Measurements from ENCODE around the gene GATAD1. TPM values are rescaled to one million over a fixed set of nuclear protein-coding genes. Genes with fewer than 3 reads are reported as not detected.

Gene GATAD1
- total RNA-seq, 1 experiment from 2014 or later = 19.4 TPM

DNA sequence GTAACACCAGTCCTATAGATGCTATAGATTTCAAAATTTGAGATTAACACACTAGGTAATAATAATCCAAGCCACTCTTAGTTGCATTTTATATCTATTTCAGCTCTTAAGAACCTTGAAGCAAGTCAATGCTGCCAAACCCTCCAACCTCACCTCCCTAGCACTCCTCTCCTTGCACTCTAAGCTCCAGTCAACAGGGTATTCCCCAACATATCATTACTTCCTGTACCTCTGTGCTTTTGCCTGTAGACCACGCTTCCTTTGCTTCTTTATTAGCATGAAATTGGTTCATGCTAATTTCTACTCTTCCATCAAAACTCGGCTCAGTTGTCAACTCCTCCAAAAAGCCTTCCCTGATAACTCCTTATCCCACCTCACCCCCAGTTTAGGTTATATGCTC, 56.5 kb downstream of the GATAD1 start:
- H3K27ac ChIP-seq (ENCODE audit: low read depth, low read length, poor library complexity, severe bottlenecking) = no peak overlapping the region
- no peaks in the 10 kb centered on the region for H3K9me3 ChIP-seq (ENCODE audit: low read depth, low read length, poor library complexity, severe bottlenecking)
- no peak overlapping the region for H3K4me3 ChIP-seq (ENCODE audit: low read depth, low read length, poor library complexity, severe bottlenecking)
- no peak for DNase-seq (ENCODE audit: low spot score)
- POLR2A ChIA-PET (ENCODE audit: low non-redundant PET) = no interaction called here
- intact Hi-C loops (cut with micrococcal nuclease; ENCODE audit: unreplicated experiment) = no loop called here
- no peaks in the 10 kb centered on the region for H3K4me1 ChIP-seq (ENCODE audit: insufficient read depth, low read length, poor library complexity, severe bottlenecking)
- no peaks in the 10 kb centered on the region for H3K27me3 ChIP-seq (replicated peaks; ENCODE audit: insufficient read depth, low read depth, low read length, poor library complexity)
- H3K36me3 ChIP-seq (ENCODE audit: insufficient read depth, low read length, poor library complexity, severe bottlenecking) = no peaks in the 10 kb centered on the region
- no TSS peak for BruUV-seq (replicated peaks)
- CTCF ChIA-PET = no interaction called here
- TF ChIP-seq, protein P1, sequence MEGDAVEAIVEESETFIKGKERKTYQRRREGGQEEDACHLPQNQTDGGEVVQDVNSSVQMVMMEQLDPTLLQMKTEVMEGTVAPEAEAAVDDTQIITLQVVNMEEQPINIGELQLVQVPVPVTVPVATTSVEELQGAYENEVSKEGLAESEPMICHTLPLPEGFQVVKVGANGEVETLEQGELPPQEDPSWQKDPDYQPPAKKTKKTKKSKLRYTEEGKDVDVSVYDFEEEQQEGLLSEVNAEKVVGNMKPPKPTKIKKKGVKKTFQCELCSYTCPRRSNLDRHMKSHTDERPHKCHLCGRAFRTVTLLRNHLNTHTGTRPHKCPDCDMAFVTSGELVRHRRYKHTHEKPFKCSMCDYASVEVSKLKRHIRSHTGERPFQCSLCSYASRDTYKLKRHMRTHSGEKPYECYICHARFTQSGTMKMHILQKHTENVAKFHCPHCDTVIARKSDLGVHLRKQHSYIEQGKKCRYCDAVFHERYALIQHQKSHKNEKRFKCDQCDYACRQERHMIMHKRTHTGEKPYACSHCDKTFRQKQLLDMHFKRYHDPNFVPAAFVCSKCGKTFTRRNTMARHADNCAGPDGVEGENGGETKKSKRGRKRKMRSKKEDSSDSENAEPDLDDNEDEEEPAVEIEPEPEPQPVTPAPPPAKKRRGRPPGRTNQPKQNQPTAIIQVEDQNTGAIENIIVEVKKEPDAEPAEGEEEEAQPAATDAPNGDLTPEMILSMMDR (conservative IDR thresholded peaks at IDR 0.05; ENCODE audit: low read depth, low read length) = no peak
- TF ChIP-seq EZH2 (IDR thresholded peaks at IDR 0.05; ENCODE audit: borderline replicate concordance, low read depth, low read length, poor library complexity, severe bottlenecking) = no peak

DNA sequence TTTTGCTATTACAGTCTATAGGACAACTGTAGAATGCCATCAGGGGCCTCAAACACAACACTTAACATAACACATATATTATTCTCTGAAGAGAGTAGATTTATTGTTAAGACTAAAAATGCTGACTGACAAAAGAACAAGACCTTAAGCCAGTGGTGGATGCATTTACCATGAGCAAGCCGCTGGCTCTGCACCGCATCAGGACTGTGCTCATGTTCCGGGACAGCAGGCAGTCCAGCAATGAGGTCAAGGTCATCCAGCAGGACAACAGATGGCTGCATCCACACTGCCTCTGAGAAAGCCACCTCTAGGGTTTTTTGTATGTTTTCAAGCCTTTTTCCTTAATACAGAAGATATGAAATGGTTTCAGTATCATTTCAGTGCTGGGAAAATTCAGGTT, 57.3 kb downstream of the GATAD1 start:
- H3K4me3 ChIP-seq (ENCODE audit: low read depth, low read length, poor library complexity, severe bottlenecking) = no peak overlapping the region
- no TSS peak for BruUV-seq (replicated peaks)

DNA sequence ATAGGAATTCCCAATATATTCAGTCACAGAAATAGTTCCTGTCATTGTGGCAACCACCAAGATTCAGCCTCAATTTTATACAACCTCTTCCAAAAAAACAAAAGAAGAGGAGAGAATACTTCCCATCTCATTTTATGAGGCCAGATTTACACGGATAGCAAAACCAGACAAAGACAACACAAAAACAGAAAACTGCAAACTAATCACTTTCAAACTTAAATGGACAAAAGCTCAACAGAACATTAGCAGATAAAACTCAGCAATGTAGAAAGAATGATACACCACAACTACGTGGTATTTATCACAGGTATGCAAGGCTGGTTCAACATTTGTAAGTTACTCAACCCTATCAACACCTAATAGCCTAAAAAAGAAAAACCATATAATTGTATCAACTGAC, 59.1 kb downstream of the GATAD1 start:
- Histone ChIP-seq H3K36me3 (ENCODE audit: insufficient read depth, low read length, poor library complexity, severe bottlenecking) (no peaks in the 10 kb centered on the region), H3K4me1 (ENCODE audit: insufficient read depth, low read length, poor library complexity, severe bottlenecking) (no peaks in the 10 kb centered on the region), H3K27ac (ENCODE audit: low read depth, low read length, poor library complexity, severe bottlenecking) (no peak overlapping the region), H3K27me3 (replicated peaks; ENCODE audit: insufficient read depth, low read depth, low read length, poor library complexity) (no peaks in the 10 kb centered on the region), H3K9me3 (ENCODE audit: low read depth, low read length, poor library complexity, severe bottlenecking) (no peaks in the 10 kb centered on the region), H3K4me3 (ENCODE audit: low read depth, low read length, poor library complexity, severe bottlenecking) (no peak overlapping the region)
- ChIA-PET POLR2A (ENCODE audit: low non-redundant PET) (no interaction called here), CTCF (interaction anchor here (0.6 kb wide), 1 partner anchor 21 kb away, joined by 3 read pairs; no protein-coding TSS in a partner anchor)
- no TSS peak for BruUV-seq (replicated peaks)
- no peak for DNase-seq (ENCODE audit: low spot score)
- intact Hi-C loops (cut with micrococcal nuclease; ENCODE audit: unreplicated experiment) = no loop called here
- TF ChIP-seq, protein P1 (conservative IDR thresholded peaks at IDR 0.05; ENCODE audit: low read depth, low read length) = no peak
- no peak for TF ChIP-seq EZH2 (IDR thresholded peaks at IDR 0.05; ENCODE audit: borderline replicate concordance, low read depth, low read length, poor library complexity, severe bottlenecking)

More for the DNA sequence above, 57.3 kb downstream of the GATAD1 start:
- no peak for DNase-seq (ENCODE audit: low spot score)
- ChIA-PET POLR2A (ENCODE audit: low non-redundant PET) (no interaction called here), CTCF (no interaction called here)
- no peaks in the 10 kb centered on the region for H3K36me3 ChIP-seq (ENCODE audit: insufficient read depth, low read length, poor library complexity, severe bottlenecking)
- H3K9me3 ChIP-seq (ENCODE audit: low read depth, low read length, poor library complexity, severe bottlenecking) = no peaks in the 10 kb centered on the region
- no peak overlapping the region for H3K27ac ChIP-seq (ENCODE audit: low read depth, low read length, poor library complexity, severe bottlenecking)
- TF ChIP-seq, protein P1 (conservative IDR thresholded peaks at IDR 0.05; ENCODE audit: low read depth, low read length) = no peak
- no peak for TF ChIP-seq EZH2 (IDR thresholded peaks at IDR 0.05; ENCODE audit: borderline replicate concordance, low read depth, low read length, poor library complexity, severe bottlenecking)
- H3K4me1 ChIP-seq (ENCODE audit: insufficient read depth, low read length, poor library complexity, severe bottlenecking) = no peaks in the 10 kb centered on the region
- no peaks in the 10 kb centered on the region for H3K27me3 ChIP-seq (replicated peaks; ENCODE audit: insufficient read depth, low read depth, low read length, poor library complexity)
- intact Hi-C loops (cut with micrococcal nuclease; ENCODE audit: unreplicated experiment) = no loop called here

Measured in A673 (cell line).